GM12878 (cell line): ENCODE results near the gene CLUH.

Experiments
- PML ChIP-seq: IDR thresholded peaks from 2 replicates; pipeline ENCODE4 v1.6.1; 2012; ENCODE audit warnings: low read length, inconsistent platforms
- POLR2AphosphoS5 ChIP-seq: IDR thresholded peaks from 2 replicates; pipeline ENCODE4 v1.6.1; 2011; ENCODE audit warnings: mild to moderate bottlenecking, low read length, inconsistent platforms
- ZNF217 ChIP-seq: fragments of 450-650 bp; IDR thresholded peaks from 2 replicates; pipeline ENCODE4 v1.6.1; 2017; ENCODE audit warnings: antibody characterized with exemption, mild to moderate bottlenecking

GRCh38 chr17:2713881-2714280, 2.3 kb upstream of the CLUH start:
- TF ChIP-seq ZNF217 (no peak), POLR2AphosphoS5 (no peak), PML (no peak)
